ENCODE data around the gene MACROD2.

GRCh38 chr20:15905661-15906060 is 1910.3 kb downstream of the MACROD2 start:
- TF ChIP-seq POLR2A (IDR thresholded peaks at IDR 0.05) (no peak), CTCF (IDR thresholded peaks at IDR 0.05) (no peak)
